Neural cell (in vitro differentiated cells): Measurements from ENCODE around the gene PCSK4. TPM values are rescaled to one million over a fixed set of nuclear protein-coding genes. Genes with fewer than 3 reads are reported as not detected.
"Not testable (repeated sequence)": the region's sequence is repeated elsewhere in the genome, so short reads cannot be mapped to it uniquely, and the experiment has no call there.

Experiments
- H2AFZ ChIP-seq: fragments of 200-600, 300-800 bp; sonication (generic), shearing (Covaris generic); 2 replicates; pipeline ENCODE4 v1.6.0; 2014; ENCODE audit warnings: low read depth, mild to moderate bottlenecking, antibody characterized with exemption, low read length, moderate library complexity
- H3F3A ChIP-seq: fragments of 200-600 bp; shearing (Covaris generic); 2 replicates; pipeline ENCODE4 v1.6.1; 2016; ENCODE audit warnings: mild to moderate bottlenecking, moderate library complexity, mixed read lengths, antibody characterized with exemption, low read length; ENCODE audit not compliant: insufficient read depth, poor library complexity, severe bottlenecking
- H3K27ac ChIP-seq: fragments of 200-600, 300-800 bp; sonication (generic), shearing (Covaris generic); 2 replicates; pipeline ENCODE4 v1.5.1; 2014; ENCODE audit warnings: mild to moderate bottlenecking, low read length, moderate library complexity
- H3K27me3 ChIP-seq: fragments of 300-800, 200-600 bp; sonication (generic), shearing (Covaris generic); 2 replicates; pipeline ENCODE4 v1.6.0; 2014; ENCODE audit warnings: mild to moderate bottlenecking, low read depth, low read length, moderate library complexity; ENCODE audit not compliant: insufficient read depth
- H3K36me3 ChIP-seq: fragments of 300-800, 200-600 bp; sonication (generic), shearing (Covaris generic); 2 replicates; pipeline ENCODE4 v1.5.1; 2014; ENCODE audit warnings: mild to moderate bottlenecking, antibody characterized with exemption, low read length, moderate library complexity; ENCODE audit not compliant: insufficient read depth
- H3K4me2 ChIP-seq: fragments of 300-800, 200-600 bp; sonication (generic), shearing (Covaris generic); 2 replicates; pipeline ENCODE4 v1.6.0; 2014; ENCODE audit warnings: mild to moderate bottlenecking, low read length
- H3K4me3 ChIP-seq: fragments of 300-800, 200-600 bp; sonication (generic), shearing (Covaris generic); 2 replicates; pipeline ENCODE4 v1.5.1; 2014; ENCODE audit warnings: mild to moderate bottlenecking, low read length, moderate library complexity
- H3K79me2 ChIP-seq: fragments of 200-600 bp; shearing (Covaris generic); replicated peaks from 2 replicates; pipeline ENCODE4 v1.6.0; 2014; ENCODE audit warnings: mild to moderate bottlenecking, low read length, moderate library complexity; ENCODE audit not compliant: insufficient read depth
- H3K9ac ChIP-seq: fragments of 300-800, 200-600 bp; sonication (generic), shearing (Covaris generic); 2 replicates; pipeline ENCODE4 v1.6.1; 2016; ENCODE audit warnings: mild to moderate bottlenecking, low read length, mixed read lengths
- H3K9me2 ChIP-seq: fragments of 200-600 bp; shearing (Covaris generic); 2 replicates; pipeline ENCODE4 v1.6.1; 2016; ENCODE audit warnings: mild to moderate bottlenecking, low read length, mixed read lengths; ENCODE audit not compliant: insufficient read depth
- H3K9me3 ChIP-seq: fragments of 200-600, 300-800 bp; sonication (generic), shearing (Covaris generic); 2 replicates; pipeline ENCODE4 v1.6.1; 2016; ENCODE audit warnings: mild to moderate bottlenecking, mixed run types, low read length, moderate library complexity, mixed read lengths
- H4K20me1 ChIP-seq: fragments of 200-600 bp; shearing (Covaris generic); 2 replicates; pipeline ENCODE4 v1.6.1; 2016; ENCODE audit warnings: mild to moderate bottlenecking, mixed run types; ENCODE audit not compliant: insufficient read depth
- EP300 ChIP-seq: fragments of 450-650 bp; conservative IDR thresholded peaks from 2 replicates; pipeline ENCODE4 v1.6.1; 2014; ENCODE audit warnings: antibody characterized with exemption, mild to moderate bottlenecking, moderate library complexity; ENCODE audit not compliant: poor library complexity, severe bottlenecking
- EZH2 ChIP-seq: fragments of 200-600, 300-800 bp; shearing (Covaris generic), sonication (generic); IDR thresholded peaks from 2 replicates; pipeline ENCODE4 v1.6.1; 2014; ENCODE audit warnings: antibody characterized with exemption, low read length, borderline replicate concordance, mild to moderate bottlenecking; ENCODE audit not compliant: insufficient read depth, poor library complexity, severe bottlenecking
- MXI1 ChIP-seq: fragments of 450-650 bp; conservative IDR thresholded peaks from 2 replicates; pipeline ENCODE4 v1.6.1; 2014; ENCODE audit warnings: antibody characterized with exemption, mild to moderate bottlenecking; ENCODE audit not compliant: poor library complexity, severe bottlenecking
- POLR2AphosphoS5 ChIP-seq: IDR thresholded peaks from 2 replicates; pipeline ENCODE4 v1.6.1; 2012
- RAD21 ChIP-seq: fragments of 450-650 bp; conservative IDR thresholded peaks from 2 replicates; pipeline ENCODE4 v1.6.1; 2014; ENCODE audit warnings: antibody characterized with exemption, mild to moderate bottlenecking, moderate library complexity
- REST ChIP-seq: IDR thresholded peaks from 2 replicates; pipeline ENCODE4 v1.6.1; 2012; ENCODE audit warnings: borderline replicate concordance
- SMC3 ChIP-seq: fragments of 450-650 bp; conservative IDR thresholded peaks from 2 replicates; pipeline ENCODE4 v1.6.1; 2014; ENCODE audit warnings: antibody characterized with exemption, mild to moderate bottlenecking, moderate library complexity; ENCODE audit not compliant: poor library complexity
- TAF1 ChIP-seq: IDR thresholded peaks from 2 replicates; pipeline ENCODE4 v1.6.1; 2012; ENCODE audit warnings: low read depth
- polyA plus RNA-seq: library from polyadenylated mRNA; depleted of rRNA; stranded (reverse); fragments of >200 nt; gene quantifications from 2 replicates; pipeline ENCODE4 v1.2.3, GENCODE V29; 2014
- TF ChIP-seq, protein P1 (sequence below): fragments of 450-650 bp; IDR thresholded peaks from 2 replicates; pipeline ENCODE4 v1.5.1; 2014; ENCODE audit warnings: antibody characterized with exemption, mild to moderate bottlenecking, moderate library complexity; ENCODE audit not compliant: poor library complexity, severe bottlenecking

The PCSK4 gene
- polyA plus RNA-seq, 1 donor from 2014 or later: 11.8 TPM

GRCh38 chr19:1538978-1539377 is 48.8 kb upstream of the PCSK4 start:
- H3F3A ChIP-seq: no peaks in the 10 kb centered on the region
- TF ChIP-seq EP300: no peak
- TF ChIP-seq POLR2AphosphoS5: no peak
- no peak for TF ChIP-seq TAF1
- TF ChIP-seq RAD21: no peak
- TF ChIP-seq EZH2: no peak
- no peak for TF ChIP-seq SMC3
- TF ChIP-seq, protein P1, sequence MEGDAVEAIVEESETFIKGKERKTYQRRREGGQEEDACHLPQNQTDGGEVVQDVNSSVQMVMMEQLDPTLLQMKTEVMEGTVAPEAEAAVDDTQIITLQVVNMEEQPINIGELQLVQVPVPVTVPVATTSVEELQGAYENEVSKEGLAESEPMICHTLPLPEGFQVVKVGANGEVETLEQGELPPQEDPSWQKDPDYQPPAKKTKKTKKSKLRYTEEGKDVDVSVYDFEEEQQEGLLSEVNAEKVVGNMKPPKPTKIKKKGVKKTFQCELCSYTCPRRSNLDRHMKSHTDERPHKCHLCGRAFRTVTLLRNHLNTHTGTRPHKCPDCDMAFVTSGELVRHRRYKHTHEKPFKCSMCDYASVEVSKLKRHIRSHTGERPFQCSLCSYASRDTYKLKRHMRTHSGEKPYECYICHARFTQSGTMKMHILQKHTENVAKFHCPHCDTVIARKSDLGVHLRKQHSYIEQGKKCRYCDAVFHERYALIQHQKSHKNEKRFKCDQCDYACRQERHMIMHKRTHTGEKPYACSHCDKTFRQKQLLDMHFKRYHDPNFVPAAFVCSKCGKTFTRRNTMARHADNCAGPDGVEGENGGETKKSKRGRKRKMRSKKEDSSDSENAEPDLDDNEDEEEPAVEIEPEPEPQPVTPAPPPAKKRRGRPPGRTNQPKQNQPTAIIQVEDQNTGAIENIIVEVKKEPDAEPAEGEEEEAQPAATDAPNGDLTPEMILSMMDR: no peak
- no peak for TF ChIP-seq REST
- no peak for TF ChIP-seq MXI1
- H3K4me2 ChIP-seq: no peak overlapping the region
- H3K9ac ChIP-seq: no peak overlapping the region
- H2AFZ ChIP-seq: no peak overlapping the region
- H4K20me1 ChIP-seq: no peaks in the 10 kb centered on the region
- H3K27ac ChIP-seq: no peak overlapping the region
- no peaks in the 10 kb centered on the region for H3K36me3 ChIP-seq
- H3K9me2 ChIP-seq: no peaks in the 10 kb centered on the region
- no peaks in the 10 kb centered on the region for H3K79me2 ChIP-seq
- H3K4me3 ChIP-seq: no peak overlapping the region
- H3K27me3 ChIP-seq: no peaks in the 10 kb centered on the region
- H3K9me3 ChIP-seq: no peaks in the 10 kb centered on the region

DNA sequence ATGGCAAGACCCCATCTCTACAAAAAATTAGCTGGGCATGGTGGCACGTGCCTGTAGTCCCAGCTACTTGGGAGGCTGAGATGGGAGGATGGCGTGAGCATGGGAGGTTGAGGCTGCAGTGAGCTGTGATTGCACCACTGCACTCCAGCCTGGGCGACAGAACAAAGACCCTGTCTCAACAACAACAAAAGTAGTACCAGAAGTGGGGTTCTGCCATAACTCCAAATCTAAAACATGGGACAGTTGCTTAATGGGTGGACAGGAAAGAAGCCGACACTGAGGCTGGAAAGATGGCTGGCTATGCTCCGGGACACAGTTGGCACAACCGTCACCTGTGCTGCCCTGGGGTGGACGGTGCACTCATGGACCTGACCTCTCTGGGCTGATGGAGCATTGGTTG is 45.5 kb upstream of the PCSK4 start:
- H2AFZ ChIP-seq, H4K20me1 ChIP-seq, H3F3A ChIP-seq, H3K9me2 ChIP-seq, H3K27ac ChIP-seq, H3K9ac ChIP-seq, H3K79me2 ChIP-seq, H3K4me3 ChIP-seq, H3K27me3 ChIP-seq, H3K36me3 ChIP-seq, H3K9me3 ChIP-seq, H3K4me2 ChIP-seq: not testable (repeated sequence)

- H2AFZ ChIP-seq: no peak overlapping the region
- H3K9me2 ChIP-seq: no peaks in the 10 kb centered on the region
- no peak overlapping the region for H3K4me2 ChIP-seq
- no peaks in the 10 kb centered on the region for H3K79me2 ChIP-seq
- no peaks in the 10 kb centered on the region for H3F3A ChIP-seq
- H3K27ac ChIP-seq: no peak overlapping the region
- H3K9ac ChIP-seq: no peak overlapping the region
- no peaks in the 10 kb centered on the region for H3K9me3 ChIP-seq
- no peak overlapping the region for H3K4me3 ChIP-seq
- no peaks in the 10 kb centered on the region for H3K27me3 ChIP-seq
- no peaks in the 10 kb centered on the region for H4K20me1 ChIP-seq
- TF ChIP-seq, protein P1: no peak
- TF ChIP-seq MXI1: no peak
- no peak for TF ChIP-seq REST
- no peaks in the 10 kb centered on the region for H3K36me3 ChIP-seq
These were observed 44.8 kb upstream of the PCSK4 start for GRCh38 chr19:1534972-1535371.
